Subcutaneous adipose tissue (tissue), 4 donors: Measurements from ENCODE around the gene ATRIP. TPM values are rescaled to one million over a fixed set of nuclear protein-coding genes. Genes with fewer than 3 reads are reported as not detected.

Experiments
- total RNA-seq, 4 donors: library from RNA; depleted of rRNA; stranded (reverse); fragments of >200 nt; gene quantifications; one replicate each; pipeline ENCODE4 v1.1.0, GENCODE V29; 2016
- TF ChIP-seq, protein P1 (sequence below): fragments of 450-650 bp; IDR thresholded peaks from one replicate; pipeline ENCODE4 v1.5.1; 2016; ENCODE audit warnings: low read depth, mild to moderate bottlenecking, control low read depth, antibody characterized with exemption, moderate library complexity

ATRIP gene
- total RNA-seq, 4 donors from 2014 or later = 4.1 to 10.7 (median 6.0) TPM

DNA sequence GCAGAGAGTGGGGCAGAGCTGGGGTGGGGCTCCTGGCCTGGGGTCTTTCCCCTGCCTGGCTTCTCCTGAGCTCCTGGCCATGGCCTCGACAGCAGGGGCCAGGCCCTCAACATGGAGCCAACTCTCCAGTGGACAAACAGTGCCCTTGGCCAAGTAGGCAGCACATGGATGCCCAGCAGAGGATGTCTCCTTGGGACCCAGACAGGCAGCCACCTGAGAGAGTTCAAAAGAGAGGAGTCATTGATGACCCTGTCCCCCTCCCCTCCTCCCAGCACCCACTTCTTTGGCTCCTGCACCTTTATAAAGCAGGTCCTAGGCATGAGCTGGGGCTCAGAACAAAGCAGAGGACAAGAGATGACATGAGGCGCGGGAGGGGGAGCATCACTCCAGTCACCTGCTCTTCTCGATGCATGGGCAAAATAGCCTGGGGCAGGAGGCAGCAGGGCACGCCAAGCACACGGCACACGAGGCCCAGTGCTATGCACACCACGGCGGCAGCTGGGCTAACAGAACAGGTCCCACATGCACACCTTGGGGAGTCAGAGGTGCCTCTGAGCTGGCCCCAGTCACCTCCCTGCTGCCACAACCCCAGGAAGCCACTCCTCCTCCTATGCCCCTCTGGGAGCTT is 30.0 kb downstream of the ATRIP start:
- TF ChIP-seq, protein P1, sequence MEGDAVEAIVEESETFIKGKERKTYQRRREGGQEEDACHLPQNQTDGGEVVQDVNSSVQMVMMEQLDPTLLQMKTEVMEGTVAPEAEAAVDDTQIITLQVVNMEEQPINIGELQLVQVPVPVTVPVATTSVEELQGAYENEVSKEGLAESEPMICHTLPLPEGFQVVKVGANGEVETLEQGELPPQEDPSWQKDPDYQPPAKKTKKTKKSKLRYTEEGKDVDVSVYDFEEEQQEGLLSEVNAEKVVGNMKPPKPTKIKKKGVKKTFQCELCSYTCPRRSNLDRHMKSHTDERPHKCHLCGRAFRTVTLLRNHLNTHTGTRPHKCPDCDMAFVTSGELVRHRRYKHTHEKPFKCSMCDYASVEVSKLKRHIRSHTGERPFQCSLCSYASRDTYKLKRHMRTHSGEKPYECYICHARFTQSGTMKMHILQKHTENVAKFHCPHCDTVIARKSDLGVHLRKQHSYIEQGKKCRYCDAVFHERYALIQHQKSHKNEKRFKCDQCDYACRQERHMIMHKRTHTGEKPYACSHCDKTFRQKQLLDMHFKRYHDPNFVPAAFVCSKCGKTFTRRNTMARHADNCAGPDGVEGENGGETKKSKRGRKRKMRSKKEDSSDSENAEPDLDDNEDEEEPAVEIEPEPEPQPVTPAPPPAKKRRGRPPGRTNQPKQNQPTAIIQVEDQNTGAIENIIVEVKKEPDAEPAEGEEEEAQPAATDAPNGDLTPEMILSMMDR = no peak

DNA sequence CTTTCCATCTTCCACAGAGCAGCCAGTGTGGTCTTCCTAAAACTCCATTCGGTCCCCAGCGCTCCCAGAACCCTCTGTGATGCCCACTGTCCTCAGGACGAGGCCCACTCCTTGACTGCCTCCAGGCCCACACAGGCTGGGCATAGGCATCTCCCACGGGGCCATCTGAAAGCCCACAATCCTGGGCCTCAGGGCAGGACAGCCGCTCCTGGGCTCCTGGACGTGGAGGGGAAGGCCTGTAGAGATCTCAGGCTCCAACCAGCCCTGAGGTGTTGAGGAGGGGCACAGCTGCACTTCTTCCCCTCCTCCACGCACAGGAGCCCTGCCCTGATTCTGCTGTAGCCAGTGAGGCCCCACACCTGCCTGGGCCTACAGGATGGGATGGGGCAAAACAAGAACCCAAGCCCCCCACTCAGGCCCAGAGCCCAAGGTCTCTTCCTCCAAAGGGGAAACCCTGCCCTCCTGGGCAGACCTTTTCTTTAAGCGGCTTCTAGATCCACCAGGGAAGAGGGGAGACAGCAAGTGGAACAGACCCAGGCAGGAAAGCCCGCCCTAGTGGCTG is 31.5 kb downstream of the ATRIP start:
- TF ChIP-seq, protein P1 = no peak

DNA sequence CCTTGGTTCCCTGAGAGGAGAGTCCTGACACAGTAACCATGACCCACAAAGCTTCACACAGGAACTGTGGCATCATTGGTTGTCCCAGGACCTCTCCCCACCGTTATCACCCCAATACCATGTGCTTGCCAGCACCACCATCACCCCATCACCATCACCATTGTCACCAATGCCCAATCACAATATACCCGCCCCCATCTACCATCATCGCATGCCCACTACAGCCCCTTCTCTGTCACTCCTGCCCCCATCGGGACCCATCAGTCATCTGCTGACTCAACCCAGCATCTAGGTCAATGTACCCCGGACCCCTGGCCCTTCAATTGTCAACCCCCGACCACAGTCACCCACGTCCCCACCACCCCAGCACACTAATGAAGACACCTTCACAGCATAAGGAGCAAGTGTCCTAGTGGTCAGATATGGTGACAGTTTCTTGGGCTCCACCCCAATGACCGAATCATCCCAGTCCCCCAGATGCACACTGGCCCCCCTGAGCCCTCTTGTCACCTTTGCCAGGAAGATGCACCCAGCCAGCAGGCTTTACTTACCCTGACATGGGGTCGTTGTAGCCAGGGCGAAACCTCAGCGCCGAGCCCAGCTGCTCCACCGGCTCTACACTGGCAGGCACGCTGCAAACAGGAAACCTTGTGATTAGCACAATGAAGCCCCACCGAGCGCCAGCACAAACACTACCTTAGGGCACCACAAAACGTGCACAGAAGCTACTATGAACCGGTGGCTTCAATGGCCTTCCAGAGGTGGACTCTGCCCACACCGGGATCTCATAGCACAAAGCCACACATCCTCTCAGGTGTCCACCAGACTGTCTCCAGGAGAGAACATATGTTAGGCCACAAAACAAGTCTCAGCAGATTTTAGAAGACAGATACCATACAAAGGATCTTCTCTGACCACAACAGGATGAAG is 32.4 kb downstream of the ATRIP start:
- TF ChIP-seq, protein P1 = no peak

DNA sequence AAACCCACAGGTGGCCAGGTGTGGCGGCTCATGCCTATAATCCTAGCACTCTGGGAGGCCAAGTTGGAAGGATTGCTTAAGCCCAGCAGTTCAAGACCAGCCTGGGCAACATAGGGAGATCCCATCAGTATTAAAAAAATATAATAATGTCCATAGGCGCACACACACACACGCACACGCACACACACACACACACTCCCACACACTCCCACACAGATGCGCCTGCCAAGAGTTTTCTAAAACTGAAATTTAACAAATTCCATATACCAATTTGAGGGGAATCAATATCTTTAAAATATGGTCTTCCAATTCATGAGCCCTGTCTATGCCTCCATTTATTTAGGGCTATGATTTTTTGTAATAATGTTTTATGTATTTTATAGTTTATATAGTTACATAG is 40.4 kb downstream of the ATRIP start:
- TF ChIP-seq, protein P1 = no peak

DNA sequence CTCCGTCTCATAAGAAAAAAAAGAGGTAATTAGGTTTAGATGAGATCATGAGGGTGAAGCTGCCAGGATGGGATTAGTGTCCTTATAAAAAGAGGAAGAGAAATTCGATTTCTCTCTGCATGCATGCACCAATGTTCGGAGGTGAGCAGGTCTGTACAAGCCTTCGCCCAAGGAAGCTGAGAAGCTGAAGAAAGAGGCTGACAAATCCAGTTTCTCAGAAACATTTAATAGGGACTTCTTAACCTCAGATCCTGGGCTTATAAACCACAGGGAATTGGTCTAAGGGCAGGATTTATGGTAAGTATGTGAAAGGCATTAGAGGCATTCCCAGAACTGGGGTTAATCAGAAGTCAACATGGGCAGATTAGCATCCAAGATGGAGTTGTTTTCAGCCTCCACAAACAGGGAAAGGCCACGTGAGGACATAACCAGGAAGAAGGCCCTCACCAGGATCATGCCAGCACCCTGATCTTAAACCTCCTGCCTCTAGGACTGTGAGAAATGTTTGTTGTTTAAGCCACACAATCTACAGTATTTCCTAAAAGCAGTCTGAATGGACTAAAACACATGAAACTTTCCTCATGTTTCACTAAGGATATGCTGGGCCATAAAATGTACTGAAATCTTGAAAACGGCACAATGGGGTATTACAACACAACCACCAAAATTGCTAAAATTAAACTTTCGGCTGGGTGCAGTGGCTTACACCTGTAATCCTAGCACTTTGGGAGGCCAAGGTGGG is 46.1 kb downstream of the ATRIP start:
- TF ChIP-seq, protein P1 = no peak

DNA sequence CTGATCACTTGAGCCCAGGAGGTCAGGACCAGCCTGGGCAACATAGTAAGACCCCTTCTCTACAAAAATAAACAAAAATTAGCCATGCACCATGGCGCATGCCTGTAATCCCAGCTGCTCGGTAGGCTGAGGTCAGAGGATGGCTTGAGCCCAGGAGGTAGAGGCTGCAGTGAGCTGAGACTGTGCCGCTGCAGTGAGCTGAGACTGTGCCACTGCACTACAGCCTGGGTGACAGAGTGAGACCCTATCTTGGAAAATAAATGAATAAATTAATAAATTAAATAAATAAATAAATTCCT is 46.6 kb downstream of the ATRIP start:
- TF ChIP-seq, protein P1 = no peak

DNA sequence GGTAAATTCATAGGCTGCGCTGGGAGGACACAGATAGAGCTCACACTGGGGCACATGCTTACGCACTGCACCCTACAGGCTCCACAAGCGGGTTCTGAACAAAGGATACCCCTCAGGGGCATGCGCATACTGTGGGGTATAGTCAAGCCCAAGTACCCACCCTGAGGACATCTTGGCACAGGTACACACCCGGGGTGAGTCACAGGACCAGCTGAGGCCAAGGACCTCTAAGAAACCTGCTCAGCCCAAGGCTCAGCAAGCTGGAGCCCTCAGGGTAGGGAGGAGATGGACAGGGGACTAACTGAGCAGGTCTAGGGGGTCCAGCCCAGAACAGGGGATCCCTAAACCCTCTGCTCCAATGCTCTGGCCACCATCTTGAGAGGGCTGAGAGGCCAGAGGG is 54.1 kb downstream of the ATRIP start:
- TF ChIP-seq, protein P1 = no peak
